GM12872 (cell line): Measurements from ENCODE around the gene HSD11B2.

Experiments
- TF ChIP-seq, protein P1 (sequence below): IDR thresholded peaks from 3 replicates; pipeline ENCODE4 v1.5.1; 2011; ENCODE audit warnings: low read depth, mild to moderate bottlenecking, low read length, moderate library complexity; ENCODE audit not compliant: insufficient read depth

The HSD11B2 gene

DNA sequence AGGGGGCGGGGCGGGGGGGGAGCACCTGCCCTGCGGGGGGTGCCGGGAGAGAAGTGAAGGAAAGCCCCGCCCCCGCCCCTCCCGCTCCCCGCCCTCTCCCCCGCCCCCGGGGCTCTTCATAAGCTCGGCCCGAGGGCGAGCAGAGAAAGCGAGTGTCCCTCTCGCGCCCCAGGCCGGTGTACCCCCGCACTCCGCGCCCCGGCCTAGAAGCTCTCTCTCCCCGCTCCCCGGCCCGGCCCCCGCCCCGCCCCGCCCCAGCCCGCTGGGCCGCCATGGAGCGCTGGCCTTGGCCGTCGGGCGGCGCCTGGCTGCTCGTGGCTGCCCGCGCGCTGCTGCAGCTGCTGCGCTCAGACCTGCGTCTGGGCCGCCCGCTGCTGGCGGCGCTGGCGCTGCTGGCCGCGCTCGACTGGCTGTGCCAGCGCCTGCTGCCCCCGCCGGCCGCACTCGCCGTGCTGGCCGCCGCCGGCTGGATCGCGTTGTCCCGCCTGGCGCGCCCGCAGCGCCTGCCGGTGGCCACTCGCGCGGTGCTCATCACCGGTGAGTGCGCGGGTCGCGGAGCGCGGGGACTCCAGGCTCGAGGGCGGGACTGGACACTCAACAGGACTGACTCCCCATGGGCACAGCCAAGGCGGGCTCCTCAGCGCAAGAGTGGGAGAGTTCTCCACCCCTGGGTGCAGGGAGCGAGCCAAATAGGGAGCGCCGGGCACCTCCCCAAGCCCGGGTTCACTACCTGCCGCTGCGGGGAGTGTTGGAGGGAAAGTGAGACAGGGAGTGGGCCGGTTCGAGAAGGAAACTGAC is at the start of gene HSD11B2:
Gene HSD11B2, plus strand, starts transcription at position 145 of the 798 bp plus-strand sequence. Its CDS starts 128 bp downstream, at position 273.
- TF ChIP-seq, protein P1, sequence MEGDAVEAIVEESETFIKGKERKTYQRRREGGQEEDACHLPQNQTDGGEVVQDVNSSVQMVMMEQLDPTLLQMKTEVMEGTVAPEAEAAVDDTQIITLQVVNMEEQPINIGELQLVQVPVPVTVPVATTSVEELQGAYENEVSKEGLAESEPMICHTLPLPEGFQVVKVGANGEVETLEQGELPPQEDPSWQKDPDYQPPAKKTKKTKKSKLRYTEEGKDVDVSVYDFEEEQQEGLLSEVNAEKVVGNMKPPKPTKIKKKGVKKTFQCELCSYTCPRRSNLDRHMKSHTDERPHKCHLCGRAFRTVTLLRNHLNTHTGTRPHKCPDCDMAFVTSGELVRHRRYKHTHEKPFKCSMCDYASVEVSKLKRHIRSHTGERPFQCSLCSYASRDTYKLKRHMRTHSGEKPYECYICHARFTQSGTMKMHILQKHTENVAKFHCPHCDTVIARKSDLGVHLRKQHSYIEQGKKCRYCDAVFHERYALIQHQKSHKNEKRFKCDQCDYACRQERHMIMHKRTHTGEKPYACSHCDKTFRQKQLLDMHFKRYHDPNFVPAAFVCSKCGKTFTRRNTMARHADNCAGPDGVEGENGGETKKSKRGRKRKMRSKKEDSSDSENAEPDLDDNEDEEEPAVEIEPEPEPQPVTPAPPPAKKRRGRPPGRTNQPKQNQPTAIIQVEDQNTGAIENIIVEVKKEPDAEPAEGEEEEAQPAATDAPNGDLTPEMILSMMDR = no peak

- TF ChIP-seq, protein P1 = no peak
Observed at GRCh38 chr16:67383284-67383683, 47.6 kb upstream of the HSD11B2 start.

GRCh38 chr16:67384778-67385510 is 46.0 kb upstream of the HSD11B2 start:
- TF ChIP-seq, protein P1 = no peak

DNA sequence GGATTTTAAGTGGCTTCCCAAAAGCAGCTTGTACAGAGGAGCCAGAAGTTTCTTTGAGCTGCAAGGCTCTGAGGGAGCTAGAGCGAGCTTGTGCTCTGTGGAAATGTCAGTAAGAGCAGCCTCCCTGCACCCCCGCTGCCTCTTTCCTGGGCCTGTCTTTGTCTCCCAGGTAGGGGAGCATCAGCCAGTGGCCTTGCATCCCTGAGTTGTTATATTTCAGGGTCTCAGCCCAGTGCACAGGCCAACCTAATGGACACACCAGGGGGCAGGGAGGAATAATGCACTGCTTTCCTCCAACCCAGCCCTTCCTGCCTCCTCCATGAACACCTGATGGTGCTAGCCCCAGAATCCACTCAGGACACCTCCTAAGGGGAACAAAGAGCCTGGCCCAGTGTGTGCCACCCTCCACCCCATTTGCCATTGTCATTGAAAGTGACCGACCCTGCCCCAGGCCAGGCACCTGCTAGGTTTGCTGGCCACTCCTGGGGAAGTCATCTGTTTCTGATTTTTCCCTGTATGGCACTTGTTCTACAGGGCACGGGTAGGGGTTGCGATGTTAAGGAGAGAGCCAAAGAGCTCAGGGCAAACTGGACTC is 44.0 kb upstream of the HSD11B2 start:
- TF ChIP-seq, protein P1 = no peak

- TF ChIP-seq, protein P1 = no peak
Observed at GRCh38 chr16:67387479-67388079, 43.3 kb upstream of the HSD11B2 start.

DNA sequence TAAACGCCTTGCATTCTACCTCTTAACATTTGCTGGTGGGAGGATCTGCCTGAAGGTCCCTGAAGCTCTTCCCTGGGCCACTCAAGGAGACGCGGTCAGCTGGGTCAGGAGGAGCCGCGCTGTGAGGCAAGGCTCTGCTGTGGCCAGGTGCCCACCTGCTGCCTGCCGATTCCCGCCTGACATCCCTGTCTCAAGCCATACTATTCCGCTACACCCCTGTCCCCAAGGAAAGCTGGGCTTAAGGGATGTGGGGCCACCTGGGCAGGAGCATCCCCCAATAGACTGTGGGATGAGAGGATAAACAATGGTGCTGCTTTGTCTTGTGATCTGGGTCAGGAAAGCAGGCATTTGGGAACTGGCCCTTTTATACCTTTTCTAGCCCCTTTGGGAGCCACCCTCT is 42.7 kb upstream of the HSD11B2 start:
- TF ChIP-seq, protein P1 = no peak

DNA sequence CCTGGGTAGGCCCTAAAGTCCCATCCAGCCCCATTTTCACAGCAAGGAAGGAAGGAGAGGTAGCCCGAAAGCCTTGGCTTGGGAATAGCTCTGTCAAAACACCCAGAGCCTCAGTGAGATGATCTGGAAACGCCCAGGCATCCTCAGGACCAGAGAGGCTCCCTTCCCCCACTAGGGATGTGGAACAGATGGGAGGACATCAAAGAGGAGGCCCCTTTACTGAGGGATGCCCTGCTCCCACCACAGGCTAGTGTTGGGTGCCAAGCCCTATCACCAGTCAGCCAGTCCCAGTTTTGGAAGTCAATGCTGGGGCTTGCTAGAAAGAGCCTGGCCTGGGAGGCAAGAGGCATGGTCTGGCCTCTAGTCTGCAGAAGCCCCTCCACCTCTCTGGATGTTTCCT is 42.3 kb upstream of the HSD11B2 start:
- TF ChIP-seq, protein P1 = no peak
